Caco-2 (cell line): ENCODE results near the gene ADM2. TPM values are rescaled to one million over a fixed set of nuclear protein-coding genes. Genes with fewer than 3 reads are reported as not detected.

Experiments used
- BruUV-seq: library from RNA; stranded (reverse); fragments of 400-500 nt; replicated peaks from 2 replicates; lab custom pipeline; 2021; lab: Mats Ljungman, UMichigan
- CTCF ChIA-PET: fragments of 300-600 bp; sonication (Branson Sonifier 250); formaldehyde crosslinking; loops from one replicate; lab custom pipeline; 2022; ENCODE audit warnings: antibody characterized with exemption; lab: Charles Lee
- POLR2A ChIA-PET: fragments of 300-600 bp; sonication (Branson Sonifier 250); formaldehyde crosslinking; loops from one replicate; lab custom pipeline; 2022; ENCODE audit warnings: antibody characterized with exemption; lab: Charles Lee
- DNase-seq, 2 experiments: peaks; one replicate each; pipeline versions ENCODE4 v3.0.0 to v3.0.0-alpha.2; 2020 to 2022
- H3K27me3 ChIP-seq: replicated peaks from 2 replicates; pipeline ENCODE4 v1.6.0; 2011; ENCODE audit warnings: low read length; ENCODE audit not compliant: control insufficient read depth, insufficient read depth
- H3K36me3 ChIP-seq: 2 replicates; pipeline ENCODE4 v1.5.1; 2011; ENCODE audit warnings: low read length; ENCODE audit not compliant: control insufficient read depth, insufficient read depth
- H3K4me1 ChIP-seq: fragments of 250-450 bp; sonication (Bioruptor Pico); 2 replicates; pipeline ENCODE4 v1.5.1; 2020; ENCODE audit warnings: mild to moderate bottlenecking
- H3K4me3 ChIP-seq: 2 replicates; pipeline ENCODE4 v1.5.1; 2011; ENCODE audit warnings: low read depth, mild to moderate bottlenecking, control low read depth, low read length
- H3K9me3 ChIP-seq: fragments of 250-450 bp; sonication (Bioruptor Pico); 2 replicates; pipeline ENCODE4 v1.5.1; 2020; ENCODE audit warnings: mild to moderate bottlenecking, moderate library complexity
- H3K27ac Mint-ChIP-seq: one replicate; pipeline ENCODE4 v1.8.0; 2022; ENCODE audit warnings: mixed read lengths; ENCODE audit not compliant: unreplicated experiment
- H3K27me3 Mint-ChIP-seq: one replicate; pipeline ENCODE4 v1.8.0; 2022; ENCODE audit warnings: mixed read lengths; ENCODE audit not compliant: insufficient read depth, unreplicated experiment
- H3K36me3 Mint-ChIP-seq: one replicate; pipeline ENCODE4 v1.8.0; 2022; ENCODE audit warnings: mild to moderate bottlenecking, mixed read lengths; ENCODE audit not compliant: insufficient read depth, unreplicated experiment
- H3K4me1 Mint-ChIP-seq: one replicate; pipeline ENCODE4 v1.8.0; 2022; ENCODE audit warnings: low read depth, mixed read lengths; ENCODE audit not compliant: unreplicated experiment
- H3K4me3 Mint-ChIP-seq: one replicate; pipeline ENCODE4 v1.8.0; 2022; ENCODE audit warnings: mild to moderate bottlenecking, moderate library complexity, mixed read lengths; ENCODE audit not compliant: unreplicated experiment
- H3K9me3 Mint-ChIP-seq: one replicate; pipeline ENCODE4 v1.8.0; 2022; ENCODE audit warnings: mixed read lengths; ENCODE audit not compliant: unreplicated experiment
- CTCF ChIP-seq, 2 experiments: fragments of 200-600 bp in 1 of 2; IDR thresholded peaks; 1 replicate in 1 of 2; 2 replicates in 1 of 2; pipeline versions ENCODE4 v1.5.1 to v1.8.0; 2011 to 2022; ENCODE audit warnings: antibody characterized with exemption in 1 of 2, control low read depth in 1 of 2, inconsistent platforms in 1 of 2, low read depth in 1 of 2, low read length in 1 of 2, mild to moderate bottlenecking in 1 of 2, moderate library complexity in 1 of 2; ENCODE audit not compliant: insufficient read depth in 1 of 2, severe bottlenecking in 1 of 2, unreplicated experiment in 1 of 2
- intact Hi-C: fragments of 100-400 bp; cut with micrococcal nuclease; formaldehyde crosslinking; loops from one replicate; pipeline ENCODE4 v1.10.0; 2022; ENCODE audit not compliant: unreplicated experiment
- total RNA-seq: library from RNA; stranded (reverse); gene quantifications from 2 replicates; pipeline ENCODE4 v1.2.3, GENCODE V29; 2022

ADM2 gene
- total RNA-seq, 1 experiment from 2014 or later = 30.5 TPM

DNA sequence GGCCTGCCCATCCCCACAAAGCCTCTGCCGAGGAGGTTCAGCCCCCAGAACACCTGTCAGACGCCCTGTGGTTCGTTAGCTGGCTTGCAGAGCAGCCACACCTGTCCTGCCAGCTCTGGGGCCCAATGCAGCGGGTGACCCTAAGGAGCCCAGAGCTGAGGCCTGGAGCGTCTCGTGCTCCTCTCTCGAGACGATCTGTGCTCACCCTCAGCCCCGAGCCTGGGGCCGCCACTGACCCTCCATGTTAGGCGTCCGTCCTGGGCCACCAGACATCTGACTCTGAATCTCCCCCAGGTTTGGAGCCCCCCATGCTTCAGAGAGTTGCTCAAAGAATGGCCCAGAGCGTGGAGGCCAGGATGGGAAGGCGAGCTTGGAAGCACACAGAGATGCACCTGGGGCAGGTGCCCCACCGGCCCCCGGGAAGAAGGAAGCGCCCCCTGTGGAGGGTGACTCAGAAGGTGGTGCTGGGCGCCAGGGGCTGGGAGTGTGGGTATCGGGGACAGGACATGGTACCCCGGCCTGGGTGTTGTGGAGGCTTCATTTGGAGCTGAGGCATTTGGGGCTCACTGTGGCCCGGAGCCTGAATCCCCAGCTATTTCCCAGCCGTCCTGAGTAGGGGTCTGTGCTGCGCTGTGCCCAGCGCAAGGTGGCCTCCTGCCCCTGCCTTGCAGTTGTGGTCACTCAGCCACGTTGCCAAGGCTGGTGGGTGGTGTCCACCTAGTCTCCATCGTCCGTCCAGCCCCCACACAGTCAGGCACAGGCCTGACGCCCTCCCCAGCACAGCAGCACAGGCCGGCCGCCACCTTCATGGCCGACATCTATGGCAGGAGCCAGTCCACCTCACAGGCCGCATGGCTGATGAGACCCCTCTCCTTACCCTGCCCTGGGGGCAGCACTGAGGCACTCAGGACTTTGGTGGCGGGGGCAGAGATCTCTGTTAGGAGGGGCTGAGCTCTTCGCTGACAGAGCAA is 42.8 kb upstream of the ADM2 start:
- H3K36me3 Mint-ChIP-seq = peaks cover 47% of the 10 kb centered on the region
- H3K4me1 ChIP-seq = no peaks in the 10 kb centered on the region
- no peaks in the 10 kb centered on the region for H3K9me3 Mint-ChIP-seq
- H3K4me1 Mint-ChIP-seq = no peaks in the 10 kb centered on the region
- no peak overlapping the region for H3K4me3 Mint-ChIP-seq
- H3K27me3 Mint-ChIP-seq = no peaks in the 10 kb centered on the region
- no TSS peak for BruUV-seq
- no peak for TF ChIP-seq CTCF (IDR thresholded peaks at IDR 0.05; ENCODE audit: insufficient read depth in 1 of 2, low read depth in 1 of 2, low read length in 1 of 2, severe bottlenecking in 1 of 2, unreplicated experiment in 1 of 2)
- ChIA-PET POLR2A (interaction anchor here (0.5 kb wide), 1 partner anchor 187 kb away, joined by 5 read pairs; no protein-coding TSS in a partner anchor), CTCF (no interaction called here)
- no peaks in the 10 kb centered on the region for H3K36me3 ChIP-seq
- no peaks in the 10 kb centered on the region for H3K9me3 ChIP-seq
- H3K27me3 ChIP-seq = no peaks in the 10 kb centered on the region
- no peak overlapping the region for H3K4me3 ChIP-seq
- DNase-seq = no peak
- no peak overlapping the region for H3K27ac Mint-ChIP-seq
- intact Hi-C loops = no loop called here

DNA sequence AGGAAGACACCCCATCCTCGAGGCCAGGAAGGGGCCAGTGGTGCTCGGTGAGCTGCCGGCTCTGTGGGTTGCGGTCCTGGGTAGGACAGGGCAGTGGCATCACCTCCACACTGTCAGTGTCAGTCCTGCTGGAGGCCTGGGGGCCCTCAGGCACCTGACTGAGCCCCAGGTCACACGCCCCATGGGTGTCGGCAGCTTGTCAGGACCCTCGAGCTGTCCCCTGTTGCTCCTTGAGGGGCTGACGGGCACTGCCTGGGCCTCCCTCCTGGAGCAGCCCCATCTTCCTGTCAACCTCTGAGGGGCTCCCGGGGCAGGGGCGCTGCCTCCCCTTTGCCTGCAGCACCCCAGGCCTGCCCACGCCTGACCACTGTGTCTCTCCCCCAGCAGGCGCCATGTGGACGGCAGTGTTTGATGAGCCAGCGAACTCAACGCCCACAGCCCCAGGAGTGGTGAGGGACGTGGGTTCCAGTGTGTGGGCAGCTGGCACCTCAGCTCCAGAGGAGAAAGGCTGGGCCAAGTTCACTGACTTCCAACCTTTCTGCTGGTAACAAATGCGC is 42.0 kb upstream of the ADM2 start:
- Mint-ChIP-seq H3K36me3 (peaks cover 53% of the 10 kb centered on the region), H3K27ac (no peak overlapping the region), H3K4me3 (no peak overlapping the region), H3K27me3 (no peaks in the 10 kb centered on the region), H3K9me3 (no peaks in the 10 kb centered on the region), H3K4me1 (no peaks in the 10 kb centered on the region)
- TF ChIP-seq CTCF (IDR thresholded peaks at IDR 0.05; ENCODE audit: insufficient read depth in 1 of 2, low read depth in 1 of 2, low read length in 1 of 2, severe bottlenecking in 1 of 2, unreplicated experiment in 1 of 2) = no peak
- no peaks in the 10 kb centered on the region for H3K9me3 ChIP-seq
- no peaks in the 10 kb centered on the region for H3K27me3 ChIP-seq
- ChIA-PET POLR2A (interaction anchor here (0.6 kb wide), 1 partner anchor 168 kb away, joined by 5 read pairs; no protein-coding TSS in a partner anchor), CTCF (no interaction called here)
- intact Hi-C loops = no loop called here
- no peaks in the 10 kb centered on the region for H3K4me1 ChIP-seq
- DNase-seq = no peak
- no TSS peak for BruUV-seq
- H3K4me3 ChIP-seq = no peak overlapping the region
- no peaks in the 10 kb centered on the region for H3K36me3 ChIP-seq

GRCh38 chr22:50439871-50440331 is 41.4 kb upstream of the ADM2 start:
- Histone ChIP-seq H3K36me3 (no peaks in the 10 kb centered on the region), H3K4me3 (no peak overlapping the region), H3K4me1 (no peaks in the 10 kb centered on the region), H3K27me3 (no peaks in the 10 kb centered on the region), H3K9me3 (no peaks in the 10 kb centered on the region)
- H3K36me3 Mint-ChIP-seq = peaks cover 55% of the 10 kb centered on the region
- no peak for TF ChIP-seq CTCF (IDR thresholded peaks at IDR 0.05; ENCODE audit: insufficient read depth in 1 of 2, low read depth in 1 of 2, low read length in 1 of 2, severe bottlenecking in 1 of 2, unreplicated experiment in 1 of 2)
- no TSS peak for BruUV-seq
- H3K9me3 Mint-ChIP-seq = no peaks in the 10 kb centered on the region
- no peak overlapping the region for H3K27ac Mint-ChIP-seq
- DNase-seq = no peak
- H3K4me1 Mint-ChIP-seq = no peaks in the 10 kb centered on the region
- intact Hi-C loops = no loop called here
- no peaks in the 10 kb centered on the region for H3K27me3 Mint-ChIP-seq
- POLR2A ChIA-PET = interaction anchor here (0.6 kb wide), 1 partner anchor 168 kb away, joined by 5 read pairs; no protein-coding TSS in a partner anchor
- CTCF ChIA-PET = no interaction called here
- H3K4me3 Mint-ChIP-seq = no peak overlapping the region
